HL-60 (cell line): ENCODE measurements around the gene PPP1R18.

Experiments
- DNase-seq, 2 experiments: peaks; one replicate each; pipeline ENCODE4 v3.0.0-alpha.2; 2010 to 2020; ENCODE audit warnings: low read depth in 1 of 2, low spot score in 1 of 2
- H3K27ac ChIP-seq: fragments of 250-450 bp; sonication (Bioruptor Pico); replicated peaks from 2 replicates; pipeline ENCODE4 v1.5.1; 2020; ENCODE audit warnings: mild to moderate bottlenecking, moderate library complexity
- H3K27me3 ChIP-seq: fragments of 250-450 bp; sonication (Bioruptor Pico); 2 replicates; pipeline ENCODE4 v1.5.1; 2021; ENCODE audit warnings: mild to moderate bottlenecking, moderate library complexity; ENCODE audit not compliant: insufficient read depth, poor library complexity, severe bottlenecking
- H3K4me3 ChIP-seq: replicated peaks from 2 replicates; pipeline ENCODE4 v1.5.1; 2011; ENCODE audit warnings: mild to moderate bottlenecking, control low read depth, low read length; ENCODE audit not compliant: insufficient read depth
- GABPA ChIP-seq: IDR thresholded peaks from 2 replicates; pipeline ENCODE4 v1.6.1; 2012; ENCODE audit warnings: low read depth
- POLR2AphosphoS5 ChIP-seq: IDR thresholded peaks from 2 replicates; pipeline ENCODE4 v1.6.1; 2012; ENCODE audit warnings: low read depth
- SPI1 ChIP-seq: IDR thresholded peaks from 2 replicates; pipeline ENCODE4 v1.6.1; 2012; ENCODE audit warnings: low read depth, mild to moderate bottlenecking, borderline replicate concordance
- TF ChIP-seq, protein P1 (sequence below): IDR thresholded peaks from one replicate; pipeline ENCODE4 v1.5.1; 2011; ENCODE audit warnings: low read length, control low read depth, inconsistent platforms; ENCODE audit not compliant: insufficient read depth
- TF ChIP-seq, protein P2 (sequence below): IDR thresholded peaks from 2 replicates; pipeline ENCODE4 v1.6.1; 2012; ENCODE audit warnings: low read depth; ENCODE audit not compliant: insufficient replicate concordance

PPP1R18 gene

DNA sequence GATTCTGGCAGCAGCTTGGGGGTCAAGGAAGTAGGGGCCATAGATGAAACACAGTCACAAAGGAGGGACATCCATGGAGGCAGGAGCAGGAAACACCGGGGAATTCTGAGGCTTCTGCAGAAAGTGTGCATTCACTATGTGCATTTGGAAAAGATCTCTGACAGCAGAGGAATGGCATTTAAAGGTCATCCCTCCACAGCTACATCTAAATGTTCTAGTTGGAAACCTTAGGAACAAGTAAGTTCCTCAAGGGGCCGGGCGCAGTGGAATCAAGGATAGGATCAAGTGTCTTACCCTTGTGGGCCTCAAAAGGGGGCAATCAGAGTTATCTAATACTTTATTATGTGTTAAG lies 30.7 kb downstream of the PPP1R18 start:
- no peak overlapping the region for H3K27ac ChIP-seq
- no peaks in the 10 kb centered on the region for H3K27me3 ChIP-seq
- TF ChIP-seq, protein P1, sequence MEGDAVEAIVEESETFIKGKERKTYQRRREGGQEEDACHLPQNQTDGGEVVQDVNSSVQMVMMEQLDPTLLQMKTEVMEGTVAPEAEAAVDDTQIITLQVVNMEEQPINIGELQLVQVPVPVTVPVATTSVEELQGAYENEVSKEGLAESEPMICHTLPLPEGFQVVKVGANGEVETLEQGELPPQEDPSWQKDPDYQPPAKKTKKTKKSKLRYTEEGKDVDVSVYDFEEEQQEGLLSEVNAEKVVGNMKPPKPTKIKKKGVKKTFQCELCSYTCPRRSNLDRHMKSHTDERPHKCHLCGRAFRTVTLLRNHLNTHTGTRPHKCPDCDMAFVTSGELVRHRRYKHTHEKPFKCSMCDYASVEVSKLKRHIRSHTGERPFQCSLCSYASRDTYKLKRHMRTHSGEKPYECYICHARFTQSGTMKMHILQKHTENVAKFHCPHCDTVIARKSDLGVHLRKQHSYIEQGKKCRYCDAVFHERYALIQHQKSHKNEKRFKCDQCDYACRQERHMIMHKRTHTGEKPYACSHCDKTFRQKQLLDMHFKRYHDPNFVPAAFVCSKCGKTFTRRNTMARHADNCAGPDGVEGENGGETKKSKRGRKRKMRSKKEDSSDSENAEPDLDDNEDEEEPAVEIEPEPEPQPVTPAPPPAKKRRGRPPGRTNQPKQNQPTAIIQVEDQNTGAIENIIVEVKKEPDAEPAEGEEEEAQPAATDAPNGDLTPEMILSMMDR = no peak
- TF ChIP-seq, protein P2, sequence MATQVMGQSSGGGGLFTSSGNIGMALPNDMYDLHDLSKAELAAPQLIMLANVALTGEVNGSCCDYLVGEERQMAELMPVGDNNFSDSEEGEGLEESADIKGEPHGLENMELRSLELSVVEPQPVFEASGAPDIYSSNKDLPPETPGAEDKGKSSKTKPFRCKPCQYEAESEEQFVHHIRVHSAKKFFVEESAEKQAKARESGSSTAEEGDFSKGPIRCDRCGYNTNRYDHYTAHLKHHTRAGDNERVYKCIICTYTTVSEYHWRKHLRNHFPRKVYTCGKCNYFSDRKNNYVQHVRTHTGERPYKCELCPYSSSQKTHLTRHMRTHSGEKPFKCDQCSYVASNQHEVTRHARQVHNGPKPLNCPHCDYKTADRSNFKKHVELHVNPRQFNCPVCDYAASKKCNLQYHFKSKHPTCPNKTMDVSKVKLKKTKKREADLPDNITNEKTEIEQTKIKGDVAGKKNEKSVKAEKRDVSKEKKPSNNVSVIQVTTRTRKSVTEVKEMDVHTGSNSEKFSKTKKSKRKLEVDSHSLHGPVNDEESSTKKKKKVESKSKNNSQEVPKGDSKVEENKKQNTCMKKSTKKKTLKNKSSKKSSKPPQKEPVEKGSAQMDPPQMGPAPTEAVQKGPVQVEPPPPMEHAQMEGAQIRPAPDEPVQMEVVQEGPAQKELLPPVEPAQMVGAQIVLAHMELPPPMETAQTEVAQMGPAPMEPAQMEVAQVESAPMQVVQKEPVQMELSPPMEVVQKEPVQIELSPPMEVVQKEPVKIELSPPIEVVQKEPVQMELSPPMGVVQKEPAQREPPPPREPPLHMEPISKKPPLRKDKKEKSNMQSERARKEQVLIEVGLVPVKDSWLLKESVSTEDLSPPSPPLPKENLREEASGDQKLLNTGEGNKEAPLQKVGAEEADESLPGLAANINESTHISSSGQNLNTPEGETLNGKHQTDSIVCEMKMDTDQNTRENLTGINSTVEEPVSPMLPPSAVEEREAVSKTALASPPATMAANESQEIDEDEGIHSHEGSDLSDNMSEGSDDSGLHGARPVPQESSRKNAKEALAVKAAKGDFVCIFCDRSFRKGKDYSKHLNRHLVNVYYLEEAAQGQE = no peak
- TF ChIP-seq SPI1 = no peak
- TF ChIP-seq POLR2AphosphoS5 = no peak
- TF ChIP-seq GABPA = no peak
- H3K4me3 ChIP-seq = no peak overlapping the region
- no peak for DNase-seq

DNA sequence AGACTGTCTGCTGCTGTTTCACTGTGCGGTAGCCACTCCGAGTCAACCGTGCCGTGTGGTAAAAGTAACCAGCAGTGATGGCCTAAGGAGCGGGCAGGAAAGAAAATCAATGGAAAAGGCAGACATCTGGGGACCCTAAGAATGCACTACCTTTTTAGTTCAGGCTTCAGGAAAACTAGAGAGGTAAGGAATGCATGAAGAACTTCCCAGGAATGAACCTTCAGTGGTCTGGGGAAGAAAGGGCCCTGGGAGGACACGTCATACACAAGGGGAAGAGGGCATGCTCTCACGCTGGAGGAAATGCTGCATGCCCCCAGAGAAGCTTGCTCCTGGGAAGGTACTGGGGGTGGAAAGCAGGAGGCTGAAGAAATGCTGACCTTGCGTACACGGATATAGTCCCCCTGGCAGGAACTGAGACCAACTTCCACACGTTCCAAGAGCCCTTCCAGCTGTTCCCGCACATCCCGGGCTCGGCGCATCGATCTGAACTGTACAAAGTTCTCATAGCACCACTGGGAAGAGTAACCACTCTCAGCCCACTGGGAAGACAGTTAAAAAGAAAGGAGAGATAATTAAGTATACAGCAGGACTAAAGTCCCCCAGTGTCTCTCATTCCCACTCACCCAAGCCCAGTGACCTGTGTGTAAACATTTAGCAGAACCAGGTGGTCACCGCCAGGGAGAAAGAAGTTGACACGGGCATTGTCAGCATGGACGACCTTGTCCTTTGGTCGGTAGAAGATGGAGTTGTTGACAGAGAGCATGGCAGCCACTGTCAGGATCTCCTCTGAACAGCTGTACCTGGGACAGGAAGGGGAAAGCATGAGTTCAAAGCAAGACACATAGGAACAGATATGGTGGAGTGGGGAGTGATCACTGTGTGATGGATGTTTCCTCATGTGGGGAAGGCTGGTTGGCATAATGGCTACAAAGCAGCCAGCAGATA lies 31.4 kb downstream of the PPP1R18 start:
- TF ChIP-seq SPI1 (no peak), POLR2AphosphoS5 (no peak), GABPA (no peak)
- TF ChIP-seq, protein P1 = no peak
- TF ChIP-seq, protein P2 = no peak
- no peak overlapping the region for H3K4me3 ChIP-seq
- H3K27ac ChIP-seq = no peak overlapping the region; the same call in 1 of the 2 replicates
- DNase-seq = no peak
- no peaks in the 10 kb centered on the region for H3K27me3 ChIP-seq

DNA sequence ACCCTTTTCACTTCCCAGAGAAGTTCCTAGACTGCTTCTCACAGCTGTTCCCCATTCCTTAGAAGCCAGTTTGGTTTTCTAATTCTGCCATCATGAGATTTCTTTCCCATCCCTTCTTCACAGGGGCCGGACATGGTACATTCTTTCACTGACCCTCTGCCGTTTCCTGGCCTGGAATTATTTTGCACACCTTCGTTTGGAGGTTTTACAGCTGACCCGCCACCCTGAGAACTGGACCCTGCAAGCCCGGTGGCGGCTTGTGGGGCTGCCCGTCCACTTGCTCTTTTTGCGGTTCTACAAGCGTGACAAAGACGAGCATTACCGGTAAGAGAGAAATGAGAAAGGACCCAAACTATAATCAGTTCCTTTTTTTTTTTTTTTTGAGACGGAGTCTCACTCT lies 35.3 kb downstream of the PPP1R18 start:
- TF ChIP-seq, protein P2 = no peak
- TF ChIP-seq SPI1 = no peak
- TF ChIP-seq, protein P1 = no peak
- no peak for TF ChIP-seq GABPA
- no peak for TF ChIP-seq POLR2AphosphoS5
- H3K27ac ChIP-seq = no peak overlapping the region
- no peak for DNase-seq
- H3K27me3 ChIP-seq = no peaks in the 10 kb centered on the region
- H3K4me3 ChIP-seq = no peak overlapping the region
